GM10847 (cell line): ENCODE data around the gene FBF1.

ENCODE experiments used
- POLR2A ChIP-seq: IDR thresholded peaks from 2 replicates; pipeline ENCODE4 v1.6.1; 2011; ENCODE audit not compliant: insufficient read length; ENCODE audit errors: extremely low read depth

FBF1 gene

GRCh38 chr17:75925912-75926311 is 14.9 kb downstream of the FBF1 start:
- TF ChIP-seq POLR2A, result no peak

- no peak for TF ChIP-seq POLR2A
These were observed 15.7 kb downstream of the FBF1 start for GRCh38 chr17:75925103-75925502.

- no peak for TF ChIP-seq POLR2A
These were observed 17.6 kb downstream of the FBF1 start for GRCh38 chr17:75922963-75923874.

- no peak for TF ChIP-seq POLR2A
These were observed 18.5 kb downstream of the FBF1 start for GRCh38 chr17:75922173-75922961.

- no peak for TF ChIP-seq POLR2A
These were observed 19.2 kb downstream of the FBF1 start for GRCh38 chr17:75921596-75921995.

GRCh38 chr17:75920045-75920560 is 20.7 kb downstream of the FBF1 start:
- no peak for TF ChIP-seq POLR2A

GRCh38 chr17:75919611-75920010 is 21.2 kb downstream of the FBF1 start:
- TF ChIP-seq POLR2A, result no peak

GRCh38 chr17:75917917-75918445 is 22.9 kb downstream of the FBF1 start:
- TF ChIP-seq POLR2A, result no peak

- TF ChIP-seq POLR2A, result no peak
These were observed 23.5 kb downstream of the FBF1 start for GRCh38 chr17:75917141-75917916.

- TF ChIP-seq POLR2A, result no peak
These were observed 25.6 kb downstream of the FBF1 start for GRCh38 chr17:75915268-75915667.

GRCh38 chr17:75914643-75915267 is 26.1 kb downstream of the FBF1 start:
- no peak for TF ChIP-seq POLR2A

- no peak for TF ChIP-seq POLR2A
These were observed 27.2 kb downstream of the FBF1 start for GRCh38 chr17:75913537-75914210.

- TF ChIP-seq POLR2A, result no peak
These were observed 30.1 kb downstream of the FBF1 start for GRCh38 chr17:75910699-75911098.

GRCh38 chr17:75909812-75910274 is 31.0 kb downstream of the FBF1 start:
- no peak for TF ChIP-seq POLR2A
